ENCODE measurements around the gene ELOVL5.

- TF ChIP-seq CTCF (IDR thresholded peaks at IDR 0.05) (no peak), POLR2A (IDR thresholded peaks at IDR 0.05) (no peak)
Measured at GRCh38 chr6:53297004-53297403, 51.7 kb downstream of the ELOVL5 start.

All from thyroid gland (tissue), 4 donors.